SH-SY5Y (cell line): ENCODE measurements around the gene GSTCD.

Source experiments
- GATA2 ChIP-seq: IDR thresholded peaks from 2 replicates; pipeline ENCODE4 v1.6.1; 2011; ENCODE audit warnings: mild to moderate bottlenecking, low read depth, low read length
- GATA3 ChIP-seq: IDR thresholded peaks from 2 replicates; pipeline ENCODE4 v1.6.1; 2011; ENCODE audit warnings: low read depth, mild to moderate bottlenecking, low read length, moderate library complexity

- TF ChIP-seq GATA3 = no peak
- TF ChIP-seq GATA2 = no peak
Measured at GRCh38 chr4:105840426-105841174, 132.0 kb downstream of the GSTCD start.
